Adrenal gland (tissue), 5 donors: ENCODE measurements around the gene LPXN.

ENCODE experiments used
- CTCF ChIP-seq, 6 experiments: fragments of 450-650 bp in 4 of 6; fragments of 200-600 bp in 2 of 6; sonication (generic) in 1 of 6; IDR thresholded peaks; 1 replicate in 5 of 6; 2 replicates in 1 of 6; pipeline versions ENCODE4 v1.5.1 to v1.8.0; 2016 to 2021; ENCODE audit warnings: antibody characterized with exemption in 6 of 6, mild to moderate bottlenecking in 2 of 6, moderate library complexity in 1 of 6
- POLR2A ChIP-seq, 2 donors: fragments of 450-650 bp; IDR thresholded peaks; one replicate each; pipeline ENCODE4 v1.6.1; 2017; ENCODE audit warnings: antibody characterized with exemption in 2 of 2, mild to moderate bottlenecking in 2 of 2, moderate library complexity in 1 of 2
- donor health status: DM: no; HTN: no; CAD: no.

GRCh38 chr11:58490827-58491226, 84.8 kb downstream of the LPXN start:
- TF ChIP-seq CTCF (IDR thresholded peaks at IDR 0.05), result no peak
- no peak for TF ChIP-seq POLR2A (IDR thresholded peaks at IDR 0.05)
